ENCODE results near the gene RARRES1. TPM values are rescaled to one million over a fixed set of nuclear protein-coding genes. Genes with fewer than 3 reads are reported as not detected.

RARRES1 gene
- total RNA-seq, 1 experiment from 2014 or later, result 0.20 TPM

DNA sequence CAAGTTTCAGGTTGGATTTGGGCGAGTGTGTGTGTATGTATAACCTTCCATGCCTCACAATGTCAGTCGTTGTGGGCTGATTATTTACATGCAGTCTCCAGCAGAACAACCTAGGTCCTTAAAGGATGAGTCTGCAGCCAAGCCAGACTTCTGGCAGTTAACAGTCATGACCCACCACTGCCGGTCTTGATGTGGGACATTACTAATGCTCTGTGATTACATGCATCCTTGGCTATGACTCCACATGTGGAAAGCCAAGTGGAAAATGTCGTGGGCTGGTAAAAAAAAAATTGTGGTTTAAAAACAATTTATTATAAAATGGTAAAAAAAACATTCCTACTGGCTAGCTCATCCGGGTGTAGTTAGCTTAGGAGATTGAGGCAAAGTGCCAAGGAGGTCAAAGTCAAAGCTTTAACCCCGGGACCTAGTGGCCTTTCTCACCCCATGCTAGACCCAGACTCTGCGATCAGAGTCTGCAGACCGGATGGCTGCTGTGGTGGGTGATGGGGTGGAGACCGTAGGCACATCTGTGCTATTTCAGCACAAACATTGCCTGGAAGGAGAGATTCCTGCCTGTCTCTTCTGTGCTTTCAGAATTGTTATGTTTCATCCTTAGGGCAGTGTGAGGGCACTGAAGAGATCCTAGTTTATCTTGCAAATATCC lies 6.8 kb downstream of the RARRES1 start:
- ATAC-seq, result peak; percentile 39; the same call in 1 of the 2 replicates
- Histone ChIP-seq H3K9ac (ENCODE audit: low read length) (no peak overlapping the region), H3K4me3 (replicated peaks in 1 of 2; ENCODE audit: low read depth in 1 of 2, low read length in 2 of 2) (no peak overlapping the region), H3K79me2 (ENCODE audit: insufficient read depth, low read length) (no peaks in the 10 kb centered on the region), H2AFZ (ENCODE audit: low read depth, low read length, poor library complexity, severe bottlenecking) (no peak overlapping the region), H3K9me2 (ENCODE audit: insufficient read depth) (no peaks in the 10 kb centered on the region), H3K9me3 (ENCODE audit: control insufficient read depth in 1 of 2, insufficient read depth in 1 of 2, low read depth in 1 of 2, low read length in 2 of 2) (no peaks in the 10 kb centered on the region), H3K36me3 (ENCODE audit: control insufficient read depth in 1 of 2, insufficient read depth in 2 of 2, low read length in 2 of 2) (peaks cover 0 to 6% of the 10 kb centered on the region in 2 experiments; a peak in 1 of 4 replicates), H4K20me1 (ENCODE audit: insufficient read depth) (no peaks in the 10 kb centered on the region; the same call in 1 of the 2 replicates), H3K27me3 (ENCODE audit: insufficient read depth, low read length) (no peaks in the 10 kb centered on the region), H3K4me1 (ENCODE audit: control insufficient read depth in 1 of 2, insufficient read depth in 2 of 2, low read length in 2 of 2) (peaks cover 15 to 27% of the 10 kb centered on the region in 2 experiments), H3K27ac (ENCODE audit: low read depth, low read length) (no peak overlapping the region), H3K4me2 (ENCODE audit: low read length) (peak overlapping the region; percentile 21; the same call in 1 of the 2 replicates)
- TF ChIP-seq POLR2A (IDR thresholded peaks at IDR 0.05; ENCODE audit: borderline replicate concordance, extremely low read depth, insufficient read depth, insufficient read length) (no peak), ZNF274 (IDR thresholded peaks at IDR 0.05; ENCODE audit: low read depth, low read length) (no peak), CEBPB (IDR thresholded peaks at IDR 0.05; ENCODE audit: low read depth) (no peak), ZFX (IDR thresholded peaks at IDR 0.05) (no peak), POLR2AphosphoS5 (IDR thresholded peaks at IDR 0.05; ENCODE audit: low read depth, low read length) (no peak), RAD21 (IDR thresholded peaks at IDR 0.05; ENCODE audit: low read depth) (no peak), FOSL1 (IDR thresholded peaks at IDR 0.05; ENCODE audit: low read depth) (0 out of 2 replicates have a peak, but pooled peaks have one; percentile 36), JUND (IDR thresholded peaks at IDR 0.05) (0 out of 2 replicates have a peak, but pooled peaks have one; percentile 32), ELF1 (IDR thresholded peaks at IDR 0.05; ENCODE audit: borderline replicate concordance, low read depth) (no peak), YY1 (IDR thresholded peaks at IDR 0.05; ENCODE audit: extremely low read depth, insufficient replicate concordance, low read depth, low read length) (no peak), SRF (IDR thresholded peaks at IDR 0.05; ENCODE audit: low read depth) (no peak), EGR1 (IDR thresholded peaks at IDR 0.05; ENCODE audit: low read depth) (no peak), SIN3A (IDR thresholded peaks at IDR 0.05; ENCODE audit: low read depth) (no peak), TCF7L2 (IDR thresholded peaks at IDR 0.05; ENCODE audit: borderline replicate concordance, extremely low read depth, insufficient read depth, insufficient read length) (no peak), SP1 (IDR thresholded peaks at IDR 0.05; ENCODE audit: low read depth) (peak; percentile 42; the same call in 1 of the 2 replicates)
- TF ChIP-seq, protein P1, sequence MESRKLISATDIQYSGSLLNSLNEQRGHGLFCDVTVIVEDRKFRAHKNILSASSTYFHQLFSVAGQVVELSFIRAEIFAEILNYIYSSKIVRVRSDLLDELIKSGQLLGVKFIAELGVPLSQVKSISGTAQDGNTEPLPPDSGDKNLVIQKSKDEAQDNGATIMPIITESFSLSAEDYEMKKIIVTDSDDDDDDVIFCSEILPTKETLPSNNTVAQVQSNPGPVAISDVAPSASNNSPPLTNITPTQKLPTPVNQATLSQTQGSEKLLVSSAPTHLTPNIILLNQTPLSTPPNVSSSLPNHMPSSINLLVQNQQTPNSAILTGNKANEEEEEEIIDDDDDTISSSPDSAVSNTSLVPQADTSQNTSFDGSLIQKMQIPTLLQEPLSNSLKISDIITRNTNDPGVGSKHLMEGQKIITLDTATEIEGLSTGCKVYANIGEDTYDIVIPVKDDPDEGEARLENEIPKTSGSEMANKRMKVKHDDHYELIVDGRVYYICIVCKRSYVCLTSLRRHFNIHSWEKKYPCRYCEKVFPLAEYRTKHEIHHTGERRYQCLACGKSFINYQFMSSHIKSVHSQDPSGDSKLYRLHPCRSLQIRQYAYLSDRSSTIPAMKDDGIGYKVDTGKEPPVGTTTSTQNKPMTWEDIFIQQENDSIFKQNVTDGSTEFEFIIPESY (IDR thresholded peaks at IDR 0.05; ENCODE audit: extremely low read depth, insufficient replicate concordance, low read length), result no peak
- TF ChIP-seq, protein P2, sequence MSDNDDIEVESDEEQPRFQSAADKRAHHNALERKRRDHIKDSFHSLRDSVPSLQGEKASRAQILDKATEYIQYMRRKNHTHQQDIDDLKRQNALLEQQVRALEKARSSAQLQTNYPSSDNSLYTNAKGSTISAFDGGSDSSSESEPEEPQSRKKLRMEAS (IDR thresholded peaks at IDR 0.05), result no peak
- TF ChIP-seq, protein P3, sequence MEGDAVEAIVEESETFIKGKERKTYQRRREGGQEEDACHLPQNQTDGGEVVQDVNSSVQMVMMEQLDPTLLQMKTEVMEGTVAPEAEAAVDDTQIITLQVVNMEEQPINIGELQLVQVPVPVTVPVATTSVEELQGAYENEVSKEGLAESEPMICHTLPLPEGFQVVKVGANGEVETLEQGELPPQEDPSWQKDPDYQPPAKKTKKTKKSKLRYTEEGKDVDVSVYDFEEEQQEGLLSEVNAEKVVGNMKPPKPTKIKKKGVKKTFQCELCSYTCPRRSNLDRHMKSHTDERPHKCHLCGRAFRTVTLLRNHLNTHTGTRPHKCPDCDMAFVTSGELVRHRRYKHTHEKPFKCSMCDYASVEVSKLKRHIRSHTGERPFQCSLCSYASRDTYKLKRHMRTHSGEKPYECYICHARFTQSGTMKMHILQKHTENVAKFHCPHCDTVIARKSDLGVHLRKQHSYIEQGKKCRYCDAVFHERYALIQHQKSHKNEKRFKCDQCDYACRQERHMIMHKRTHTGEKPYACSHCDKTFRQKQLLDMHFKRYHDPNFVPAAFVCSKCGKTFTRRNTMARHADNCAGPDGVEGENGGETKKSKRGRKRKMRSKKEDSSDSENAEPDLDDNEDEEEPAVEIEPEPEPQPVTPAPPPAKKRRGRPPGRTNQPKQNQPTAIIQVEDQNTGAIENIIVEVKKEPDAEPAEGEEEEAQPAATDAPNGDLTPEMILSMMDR (IDR thresholded peaks at IDR 0.05 in 2 of 3, conservative IDR thresholded peaks at IDR 0.05 in 1 of 3; ENCODE audit: borderline replicate concordance in 1 of 3, insufficient read depth in 1 of 3, low read depth in 2 of 3, low read length in 2 of 3), result no peak
- TF ChIP-seq, protein P4, sequence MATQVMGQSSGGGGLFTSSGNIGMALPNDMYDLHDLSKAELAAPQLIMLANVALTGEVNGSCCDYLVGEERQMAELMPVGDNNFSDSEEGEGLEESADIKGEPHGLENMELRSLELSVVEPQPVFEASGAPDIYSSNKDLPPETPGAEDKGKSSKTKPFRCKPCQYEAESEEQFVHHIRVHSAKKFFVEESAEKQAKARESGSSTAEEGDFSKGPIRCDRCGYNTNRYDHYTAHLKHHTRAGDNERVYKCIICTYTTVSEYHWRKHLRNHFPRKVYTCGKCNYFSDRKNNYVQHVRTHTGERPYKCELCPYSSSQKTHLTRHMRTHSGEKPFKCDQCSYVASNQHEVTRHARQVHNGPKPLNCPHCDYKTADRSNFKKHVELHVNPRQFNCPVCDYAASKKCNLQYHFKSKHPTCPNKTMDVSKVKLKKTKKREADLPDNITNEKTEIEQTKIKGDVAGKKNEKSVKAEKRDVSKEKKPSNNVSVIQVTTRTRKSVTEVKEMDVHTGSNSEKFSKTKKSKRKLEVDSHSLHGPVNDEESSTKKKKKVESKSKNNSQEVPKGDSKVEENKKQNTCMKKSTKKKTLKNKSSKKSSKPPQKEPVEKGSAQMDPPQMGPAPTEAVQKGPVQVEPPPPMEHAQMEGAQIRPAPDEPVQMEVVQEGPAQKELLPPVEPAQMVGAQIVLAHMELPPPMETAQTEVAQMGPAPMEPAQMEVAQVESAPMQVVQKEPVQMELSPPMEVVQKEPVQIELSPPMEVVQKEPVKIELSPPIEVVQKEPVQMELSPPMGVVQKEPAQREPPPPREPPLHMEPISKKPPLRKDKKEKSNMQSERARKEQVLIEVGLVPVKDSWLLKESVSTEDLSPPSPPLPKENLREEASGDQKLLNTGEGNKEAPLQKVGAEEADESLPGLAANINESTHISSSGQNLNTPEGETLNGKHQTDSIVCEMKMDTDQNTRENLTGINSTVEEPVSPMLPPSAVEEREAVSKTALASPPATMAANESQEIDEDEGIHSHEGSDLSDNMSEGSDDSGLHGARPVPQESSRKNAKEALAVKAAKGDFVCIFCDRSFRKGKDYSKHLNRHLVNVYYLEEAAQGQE (IDR thresholded peaks at IDR 0.05; ENCODE audit: low read depth), result no peak
- ChIA-PET RAD21 (ENCODE audit: low non-redundant PET in 1 of 2, low total read pairs in 2 of 2, uncharacterized antibody in 2 of 2, unreplicated experiment in 2 of 2) (no interaction called here), POLR2A (no interaction called here), CTCF (interaction anchor here (2.1 to 2.9 kb wide), 3 partner anchors 8 to 535 kb away, joined by 7 to 23 read pairs (median 10); no protein-coding TSS in a partner anchor)
- intact Hi-C loops (cut with micrococcal nuclease), result loop anchor here (5.0 kb wide), 1 partner anchor 537 kb away; no protein-coding TSS in a partner anchor
- no TSS peak for BruUV-seq (replicated peaks)
- no peak for DNase-seq (ENCODE audit: low read depth, low spot score)

Measured in HCT116 (cell line).